Fibroblast of skin of left quadriceps (primary cell): Measurements from ENCODE around the gene NAXE.
"Not testable (repeated sequence)": the region's sequence is repeated elsewhere in the genome, so short reads cannot be mapped to it uniquely, and the experiment has no call there.

ENCODE experiments used
- DNase-seq, 2 experiments: peaks; one replicate each; pipeline ENCODE4 v3.0.0-alpha.2; 2013; ENCODE audit warnings: low read depth in 2 of 2

Gene NAXE

DNA sequence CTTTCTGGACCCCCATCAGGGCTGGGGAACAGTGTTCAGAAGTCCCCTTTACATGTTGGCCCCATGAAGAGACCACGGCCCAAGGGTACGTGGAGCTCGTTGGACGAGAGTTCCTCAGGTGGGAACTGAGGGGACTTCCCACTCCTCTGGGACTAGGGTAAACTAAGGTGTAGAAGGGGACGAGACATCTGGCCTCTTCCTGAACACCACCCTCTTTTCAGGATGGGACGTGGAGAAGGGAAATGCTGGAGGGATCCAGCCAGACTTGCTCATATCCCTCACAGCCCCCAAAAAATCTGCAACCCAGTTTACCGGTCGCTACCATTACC, 2.0 kb downstream of the NAXE start:
- DNase-seq = no peak

DNA sequence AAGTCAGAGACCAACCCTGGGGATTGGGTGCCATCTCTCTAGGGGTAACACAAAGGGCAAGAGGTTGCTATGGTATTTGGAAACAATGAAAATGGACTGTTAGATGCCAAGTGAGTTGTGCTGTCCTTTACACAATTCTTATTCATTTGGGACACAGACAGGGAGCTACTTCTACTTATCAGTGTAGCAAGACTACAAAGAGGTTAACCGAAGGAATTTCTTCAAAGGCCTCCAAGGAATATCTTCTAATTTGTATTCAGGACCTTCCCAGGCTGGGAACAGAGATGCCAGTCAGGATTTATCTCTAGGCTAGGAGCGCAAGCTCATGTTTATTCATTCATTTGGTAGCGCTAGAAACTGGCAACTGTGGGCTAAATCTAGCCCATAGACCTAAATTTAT, 2.6 kb downstream of the NAXE start:
- DNase-seq = no peak

DNA sequence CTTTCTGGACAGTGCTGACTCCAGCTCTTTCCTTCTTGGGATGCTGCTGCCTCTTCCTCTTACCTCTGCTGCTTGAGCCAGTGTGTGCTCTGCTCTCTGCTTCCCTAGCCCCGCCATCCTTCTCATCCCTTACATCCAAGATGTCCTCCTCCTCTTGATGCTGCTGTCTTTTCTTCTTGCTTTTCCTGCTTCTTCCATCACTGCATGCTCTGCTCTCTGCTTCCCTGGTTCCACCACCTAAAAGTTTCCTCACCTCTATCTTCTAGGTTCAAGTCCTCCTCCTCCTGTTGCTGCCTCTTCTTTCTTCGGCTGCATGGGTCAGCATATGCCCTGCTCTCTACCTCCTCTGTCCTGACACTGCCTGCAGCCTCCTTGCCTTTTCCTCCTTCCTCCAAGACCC, 3.4 kb downstream of the NAXE start:
- no peak for DNase-seq

DNA sequence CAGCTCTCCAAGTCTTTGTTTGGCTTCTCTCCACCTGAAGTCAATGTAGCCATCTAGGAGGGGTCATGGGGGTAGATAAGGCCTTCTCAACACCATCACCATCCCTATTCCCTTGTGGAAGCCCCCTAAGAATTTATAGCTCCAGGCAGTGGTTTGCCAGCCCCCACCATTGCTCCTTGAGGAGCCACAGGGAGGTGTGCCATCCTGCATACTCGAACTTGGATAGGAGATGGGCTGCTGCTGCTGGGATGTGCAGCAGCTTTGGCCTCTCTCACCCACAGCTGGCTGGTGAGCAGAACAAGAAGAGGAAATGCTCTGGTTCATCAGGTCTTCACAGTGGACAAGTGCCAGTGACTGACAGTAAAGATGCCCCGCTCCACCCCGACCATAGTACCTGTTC, 4.8 kb downstream of the NAXE start:
- no peak for DNase-seq

DNA sequence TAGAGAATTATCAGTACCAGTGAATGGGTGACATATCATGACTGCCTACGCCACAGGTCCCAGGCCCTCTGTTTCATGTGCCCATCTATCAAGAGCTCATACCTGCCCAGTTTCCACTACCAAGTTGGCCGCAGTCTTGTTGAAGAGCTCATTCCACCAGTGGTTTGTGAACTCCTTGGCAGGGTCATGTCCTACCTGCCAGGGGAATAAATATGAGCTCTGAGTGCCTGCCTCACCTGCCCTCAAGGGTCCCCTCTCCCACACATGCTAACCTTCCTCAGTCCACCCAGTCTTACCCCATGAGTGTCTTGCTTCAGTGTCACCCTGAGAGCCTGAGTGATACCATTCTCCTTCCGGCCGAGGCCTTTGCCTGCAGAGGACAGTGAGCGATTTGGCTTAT, 6.5 kb downstream of the NAXE start:
- no peak for DNase-seq

DNA sequence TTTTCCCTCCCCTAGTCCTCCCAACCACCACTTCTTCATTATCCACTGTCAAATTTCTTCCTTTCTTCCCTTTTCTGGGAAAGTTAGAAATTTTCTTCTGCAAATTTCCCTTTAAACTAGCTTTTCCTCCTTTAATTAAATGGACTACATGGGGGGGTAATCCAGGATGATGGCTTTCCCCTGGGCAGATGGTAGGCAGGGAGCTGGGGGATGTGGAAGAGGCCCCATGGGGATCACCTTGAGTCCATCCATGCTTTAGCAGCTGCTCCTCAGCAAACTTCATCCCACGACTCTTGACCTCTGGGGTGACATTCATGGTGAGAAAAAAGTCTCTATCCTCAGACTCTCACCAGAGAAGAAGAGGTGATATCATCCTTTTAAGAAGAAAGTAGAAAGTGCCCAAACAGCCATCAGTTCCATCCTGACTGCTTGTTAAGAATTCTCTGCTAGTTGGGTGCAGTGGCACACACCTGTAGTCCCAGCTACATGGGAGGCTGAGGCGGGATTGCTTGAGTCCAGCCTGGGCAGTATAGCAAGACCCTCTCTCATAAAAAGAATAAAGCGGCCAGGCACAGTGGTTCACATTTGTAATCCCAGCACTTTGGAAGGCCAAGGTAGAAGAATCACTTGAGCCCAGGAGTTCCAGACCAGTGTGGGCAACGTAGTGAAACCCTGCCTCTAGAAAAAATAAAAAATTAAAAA, 7.3 kb downstream of the NAXE start:
- no peak for DNase-seq

DNA sequence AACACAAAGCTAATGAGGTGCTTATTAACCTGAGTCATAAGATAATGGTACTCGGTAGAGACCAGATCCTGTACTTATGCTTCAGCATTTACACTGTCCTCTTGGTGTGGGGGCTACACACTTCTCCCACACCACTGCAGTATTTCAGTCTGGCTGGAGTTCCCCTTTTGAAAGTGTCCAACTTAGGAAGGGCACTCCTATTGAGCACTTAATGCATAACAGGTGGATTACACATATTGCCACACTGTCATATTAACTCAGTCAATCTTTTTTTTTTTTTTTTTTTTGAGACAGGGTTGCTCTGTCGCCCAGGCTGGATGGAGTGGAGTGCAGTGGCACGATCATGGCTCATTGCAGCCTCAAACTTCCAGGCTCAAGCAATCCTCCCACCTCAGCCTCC, 8.2 kb downstream of the NAXE start:
- no peak for DNase-seq

DNA sequence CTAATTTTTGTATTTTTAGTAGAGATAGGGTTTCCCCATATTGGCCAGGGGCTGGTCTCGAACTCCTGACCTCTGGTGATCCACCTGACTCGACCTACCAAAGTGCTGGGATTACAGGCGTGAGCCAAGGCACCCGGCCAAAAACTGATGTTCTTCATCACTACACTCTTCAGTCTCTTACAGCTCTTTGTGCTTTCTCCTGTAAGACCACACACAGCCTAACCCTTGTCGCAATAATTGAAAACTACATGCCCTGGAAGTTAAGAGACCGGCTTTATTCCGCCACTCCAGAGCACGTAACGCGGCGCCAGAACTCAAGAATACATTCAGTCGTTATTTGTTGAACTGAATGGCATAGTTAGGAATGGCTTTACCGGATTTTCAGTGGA, 9.2 kb downstream of the NAXE start:
- DNase-seq = no peak

DNA sequence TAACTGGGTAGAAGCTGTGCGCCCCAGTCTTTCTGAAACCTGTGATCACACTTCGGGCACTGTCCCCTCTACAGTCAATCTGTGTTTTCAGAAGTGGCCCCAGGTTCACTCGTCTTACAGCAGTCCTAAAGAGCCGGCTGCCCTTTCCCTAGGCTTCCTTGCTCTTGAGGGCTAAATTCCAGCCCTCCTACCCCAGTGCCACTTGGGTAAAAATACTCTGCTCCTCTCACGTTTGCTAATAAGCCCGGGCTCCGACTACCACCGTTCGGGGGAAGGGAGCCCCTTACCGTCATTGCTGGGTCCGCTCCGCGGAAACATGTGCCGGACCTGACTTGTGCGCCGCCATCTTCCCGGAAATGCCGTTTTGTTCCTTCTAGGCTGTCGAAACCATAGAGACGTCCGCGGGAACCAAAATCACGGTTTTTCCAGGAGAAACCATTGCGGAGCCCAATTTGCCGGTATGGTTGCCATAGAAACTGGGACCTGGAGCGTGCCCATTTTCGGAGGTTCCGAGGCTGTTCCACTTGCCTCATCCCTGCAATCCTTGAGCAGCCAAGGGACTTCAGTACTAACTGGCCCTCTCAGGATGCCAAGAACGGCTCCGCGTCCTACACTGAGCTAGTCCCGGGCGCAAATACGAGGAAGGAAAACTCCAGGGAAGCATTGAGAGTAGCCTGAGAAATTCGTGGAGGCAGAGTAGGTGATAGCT, 9.7 kb downstream of the NAXE start, which contains the start of gene GPATCH4:
GPATCH4 (minus strand) TSS at position 358 of the 709 bp plus-strand sequence.
- peak; percentile 81 to 83 for DNase-seq

DNA sequence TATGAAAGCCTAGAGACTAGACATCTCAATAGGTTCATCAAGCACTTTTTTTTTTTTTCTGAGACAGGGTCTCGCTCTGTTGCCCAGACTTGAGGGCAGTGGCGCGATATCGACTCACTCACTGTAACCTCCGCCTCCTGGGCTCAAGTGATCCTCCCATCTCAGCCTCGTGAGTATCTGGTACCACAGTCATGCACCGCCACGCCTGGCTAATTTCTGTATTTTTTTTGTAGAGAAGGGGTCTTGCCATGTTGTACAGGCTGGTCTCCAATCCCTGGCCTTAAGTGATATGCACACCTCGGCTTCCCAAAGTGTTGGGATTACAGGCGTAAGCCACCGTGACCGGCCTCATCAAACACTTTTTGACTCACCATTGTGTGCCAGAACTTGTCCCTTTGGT, 10.3 kb downstream of the NAXE start:
- no peak for DNase-seq

DNA sequence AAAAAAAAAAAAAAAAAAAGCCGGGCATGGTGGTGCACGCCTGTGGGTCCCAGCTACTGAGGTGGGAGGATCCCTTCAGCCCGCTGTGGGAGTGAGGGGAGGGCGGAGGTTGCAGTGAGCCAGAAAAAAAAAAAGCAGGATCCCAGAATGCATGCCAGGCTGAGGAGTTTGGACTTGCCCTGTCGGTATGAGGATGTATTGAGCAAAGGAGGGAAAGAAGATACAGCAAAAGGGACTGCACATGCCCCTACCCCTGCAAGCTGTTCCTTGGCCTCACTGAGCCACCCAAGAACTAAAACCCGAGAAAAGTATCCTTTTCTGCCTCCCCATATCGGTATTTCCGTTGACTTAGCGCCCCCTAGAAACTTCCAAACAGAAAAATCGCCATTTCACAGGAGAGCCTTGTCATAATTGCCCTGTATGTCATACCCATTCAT, 11.0 kb downstream of the NAXE start:
- no peak for DNase-seq

DNA sequence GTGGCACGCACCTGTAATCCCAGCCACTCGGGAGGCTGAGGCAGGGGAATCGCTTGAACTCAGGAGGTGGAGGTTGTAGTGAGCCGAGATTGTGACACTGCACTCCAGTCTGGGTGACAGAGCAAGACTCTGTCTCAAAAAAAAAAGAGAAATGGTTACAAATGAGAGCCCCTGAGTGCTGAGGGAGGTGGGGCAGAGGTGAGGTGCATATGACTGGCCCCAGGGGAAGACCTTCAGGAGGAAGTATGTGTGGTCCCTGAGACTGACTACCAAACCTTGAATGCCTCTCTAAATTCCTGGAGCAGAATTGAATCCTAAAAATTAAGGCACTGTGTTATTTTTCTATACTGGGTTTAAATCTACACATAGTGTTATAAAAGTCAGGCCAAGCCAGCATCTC, 15.8 kb downstream of the NAXE start:
- not testable (repeated sequence) for DNase-seq

DNA sequence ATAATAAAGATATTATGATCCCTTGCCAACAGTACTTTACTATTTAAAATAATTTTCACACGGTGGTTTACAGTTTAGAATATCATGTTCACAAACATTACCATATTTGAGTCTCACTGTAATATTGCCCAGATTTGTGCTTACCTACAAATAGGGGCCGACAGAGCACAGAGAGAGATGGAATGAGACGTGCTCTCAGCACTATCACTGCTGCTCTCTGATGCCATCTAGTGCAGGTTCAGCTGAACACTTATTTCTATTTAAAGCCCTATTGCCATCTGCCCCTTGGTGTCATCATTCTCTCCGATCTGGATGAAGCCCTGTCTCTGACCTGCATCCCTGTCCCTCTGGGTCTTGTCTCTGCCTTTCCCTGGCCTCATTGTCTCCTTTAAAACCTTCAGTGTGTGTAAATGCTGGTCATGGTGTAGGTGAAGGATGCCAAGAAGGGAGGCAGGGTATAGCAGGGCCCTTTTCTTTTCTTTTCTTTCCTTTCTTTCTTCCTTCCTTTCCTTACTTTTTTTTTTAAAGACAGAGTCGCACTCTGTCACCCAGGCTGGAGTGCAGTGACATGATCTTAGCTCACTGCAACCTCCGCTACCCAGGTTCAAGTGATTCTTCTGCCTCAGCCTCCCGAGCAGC, 16.6 kb downstream of the NAXE start:
- DNase-seq = peak; percentile 31 to 38

DNA sequence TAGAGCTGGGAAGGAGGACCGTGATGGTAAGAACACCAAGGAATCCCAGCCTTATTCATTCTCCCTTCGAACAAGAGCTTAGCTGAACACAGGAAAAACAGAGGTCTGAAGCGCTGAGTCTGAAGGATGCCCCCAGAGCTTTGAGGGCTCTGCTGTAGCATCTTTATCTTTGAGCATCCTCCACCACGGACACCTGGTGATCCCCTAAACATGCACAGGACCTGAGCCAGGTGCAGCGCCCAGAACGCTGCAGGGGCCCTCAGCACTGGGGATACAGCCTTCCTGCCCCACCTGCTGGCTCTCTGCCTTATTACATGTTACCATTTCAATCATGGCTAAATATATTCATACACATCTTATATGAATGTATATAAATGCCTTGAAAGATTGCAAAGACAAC, 17.4 kb downstream of the NAXE start:
- DNase-seq = no peak

DNA sequence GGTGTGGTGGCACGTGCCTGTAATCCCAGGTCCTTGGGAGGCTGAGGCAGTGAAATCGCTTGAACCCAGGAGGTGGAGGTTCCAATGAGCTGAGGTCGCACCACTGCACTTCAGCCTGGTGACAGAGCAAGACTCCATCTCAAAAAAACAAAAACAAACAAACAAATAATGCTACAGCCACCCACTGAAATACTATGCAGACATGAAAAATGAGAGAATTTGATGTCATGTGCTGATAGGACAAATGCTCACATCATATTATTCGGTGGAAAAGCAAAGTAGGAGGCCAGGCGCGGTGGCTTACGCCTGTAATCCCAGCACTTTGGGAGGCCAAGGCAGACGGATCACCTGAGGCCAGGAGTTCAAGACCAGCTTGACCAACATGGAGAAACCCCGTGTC, 18.5 kb downstream of the NAXE start:
- not testable (repeated sequence) for DNase-seq

DNA sequence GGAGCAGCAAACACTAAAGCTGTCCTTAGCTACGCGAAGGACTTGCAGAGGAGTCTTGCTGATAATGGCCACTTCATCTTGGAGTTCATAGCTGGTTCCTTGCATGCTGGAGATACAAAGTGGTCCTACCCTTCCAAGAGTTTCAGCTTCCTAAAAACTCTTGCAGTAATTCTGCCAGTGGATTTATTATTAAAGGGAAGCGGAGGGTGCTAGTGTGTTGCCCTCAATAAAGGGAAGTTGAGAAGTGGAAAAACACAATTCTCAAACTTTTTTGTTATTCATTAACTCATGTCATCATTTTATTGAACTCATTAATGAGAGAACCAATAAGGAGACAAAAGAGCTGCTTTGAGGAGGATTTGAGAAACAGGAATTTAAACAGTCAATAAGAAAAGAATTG, 21.1 kb downstream of the NAXE start:
- no peak for DNase-seq

DNA sequence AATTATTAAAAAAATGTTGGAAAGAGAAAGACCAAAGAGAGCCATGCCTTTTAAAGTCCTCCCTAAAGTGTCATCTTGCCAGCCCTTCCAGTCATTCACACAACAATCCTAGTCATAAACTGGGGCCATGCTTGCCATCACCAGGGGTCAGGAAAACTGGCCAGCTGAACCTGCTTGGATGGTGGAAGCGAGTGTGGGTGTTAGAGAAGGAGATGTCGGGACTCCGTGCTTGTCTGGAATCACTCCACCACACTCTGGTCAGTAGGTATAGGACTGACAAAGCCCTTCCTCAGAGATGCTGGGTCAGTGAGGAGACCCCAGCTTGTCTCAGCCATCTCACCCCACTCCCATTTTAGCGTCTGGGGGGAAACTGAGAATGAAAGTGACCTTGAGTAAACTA, 24.4 kb downstream of the NAXE start:
- DNase-seq = no peak

DNA sequence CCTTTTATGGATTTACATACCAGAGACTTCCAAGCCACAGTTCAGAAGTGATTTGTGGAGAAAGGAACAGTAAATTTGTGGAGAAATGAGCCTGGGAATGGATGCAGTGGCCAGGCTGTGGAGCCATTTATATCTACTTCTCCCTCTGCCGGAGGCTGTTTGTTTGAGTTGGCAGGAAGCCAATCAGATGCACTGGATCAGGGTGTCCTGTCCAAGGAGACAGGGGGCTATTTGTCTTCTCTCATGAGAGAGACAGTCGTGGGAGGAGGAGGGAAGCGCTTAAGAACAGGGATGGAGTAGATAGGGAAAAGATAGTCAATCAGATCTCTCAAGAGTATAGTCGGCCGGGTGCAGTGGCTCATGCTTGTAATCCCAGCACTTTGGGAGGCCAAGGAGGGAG, 24.9 kb downstream of the NAXE start:
- DNase-seq = no peak

DNA sequence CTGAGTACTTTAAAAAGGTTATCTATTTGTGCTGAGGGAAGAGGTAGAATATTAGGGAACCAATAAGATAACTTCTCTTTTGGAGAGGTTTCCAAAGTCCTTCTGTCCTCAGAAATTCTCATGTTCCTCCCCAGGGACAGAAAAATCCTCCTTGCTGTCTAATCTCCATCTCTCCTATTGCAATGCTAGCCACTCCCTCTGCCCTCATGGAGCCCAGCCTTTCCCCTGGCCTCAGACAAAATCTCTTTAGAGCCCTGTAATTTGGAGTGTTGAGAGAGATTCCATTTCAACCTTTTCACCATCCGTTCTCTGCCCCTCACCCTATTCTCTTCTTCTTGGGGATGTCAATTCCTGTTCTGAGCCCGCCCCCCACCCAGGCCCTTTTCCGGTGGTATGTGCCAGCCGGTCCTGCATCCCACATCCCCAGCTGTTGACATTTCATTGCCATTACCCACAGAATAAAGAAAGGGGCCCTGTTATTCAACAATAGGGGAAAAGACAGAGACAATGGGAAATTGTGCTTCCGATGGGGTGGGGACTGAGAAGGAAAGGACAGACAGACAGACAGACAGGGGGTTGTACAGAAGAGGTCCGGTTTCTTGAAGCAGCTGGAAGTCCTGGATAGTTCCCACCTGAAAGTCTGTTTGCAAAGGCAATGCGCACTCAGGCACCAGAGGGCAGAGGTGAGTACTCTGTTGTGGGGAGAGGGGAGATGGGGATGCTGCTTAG, 27.4 kb downstream of the NAXE start, which contains the start of gene HAPLN2:
HAPLN2 (plus strand) TSS at position 563 of the 729 bp plus-strand sequence. CDS start 4,076 bp downstream, outside the sequence.
- no peak for DNase-seq

DNA sequence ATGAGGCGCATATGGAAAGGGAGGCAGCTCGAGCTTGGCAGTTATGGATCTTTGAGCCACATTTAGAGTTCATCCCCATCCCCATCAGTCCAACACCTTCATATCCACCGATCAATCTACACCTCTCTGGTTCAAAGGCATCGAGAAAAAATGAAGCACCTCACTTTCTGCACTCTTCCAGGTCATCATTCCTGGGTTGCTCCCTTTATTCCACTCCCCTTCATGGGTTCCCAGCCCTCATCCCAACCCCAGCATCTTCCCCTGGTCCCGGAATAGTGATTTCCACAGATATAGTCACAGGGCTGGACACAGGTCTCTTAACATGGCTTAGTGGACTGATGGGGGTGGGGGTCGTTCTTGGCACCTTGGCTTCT, 28.0 kb downstream of the NAXE start:
- no peak for DNase-seq

DNA sequence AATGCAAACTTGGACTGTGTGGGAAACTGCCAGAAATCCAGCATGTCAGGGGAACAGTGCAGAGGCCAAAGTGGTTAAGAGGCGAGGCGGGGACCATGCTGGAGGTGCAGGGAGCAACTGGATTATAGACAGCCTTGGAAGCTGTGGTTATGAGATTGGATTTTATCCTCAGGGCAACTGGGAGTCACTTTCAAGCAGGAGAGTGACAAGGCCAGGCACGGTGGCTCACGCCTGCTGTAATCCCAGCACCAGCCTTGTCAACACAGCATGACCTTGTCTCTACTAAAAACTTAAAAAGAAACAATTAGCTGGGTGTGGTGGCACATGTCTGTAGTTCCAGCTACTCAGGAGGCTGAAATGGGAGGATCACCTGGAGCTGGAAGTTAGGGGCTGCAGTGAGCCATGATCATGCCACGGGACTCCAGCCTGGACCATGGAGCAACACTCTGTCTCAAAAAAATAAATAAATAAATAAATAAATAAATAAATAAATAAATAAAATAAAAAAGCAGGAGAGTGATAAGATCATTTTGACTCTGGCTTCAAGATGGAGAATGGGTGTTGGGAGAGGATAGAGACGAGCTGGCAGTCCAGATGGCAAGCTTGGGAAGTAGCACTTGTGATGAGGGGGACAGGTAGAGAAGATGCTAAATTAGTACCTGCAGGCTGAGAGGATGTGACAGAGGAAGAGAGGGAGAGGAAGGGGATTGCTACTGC, 31.2 kb downstream of the NAXE start:
- DNase-seq = no peak
